Stomach (tissue), 9 donors: Measurements from ENCODE around the gene SELL. TPM values are rescaled to one million over a fixed set of nuclear protein-coding genes. Genes with fewer than 3 reads are reported as not detected.

Source experiments
- DNase-seq, 2 donors: peaks; one replicate each; pipeline versions ENCODE4 v3.0.0 to v3.0.0-alpha.2; 2013 to 2019
- H3K27ac ChIP-seq, 5 donors: fragments of 200-600 bp in 4 of 5; sonication (generic) in 4 of 5; one replicate each; pipeline ENCODE4 v1.5.1; 2013 to 2019; ENCODE audit warnings: mild to moderate bottlenecking in 1 of 5, moderate library complexity in 1 of 5
- H3K27me3 ChIP-seq, 3 donors: fragments of 200-600 bp; sonication (generic); one replicate each; pipeline ENCODE4 v1.5.1; 2017 to 2019; ENCODE audit warnings: mixed run types in 1 of 3
- H3K36me3 ChIP-seq, 4 donors: fragments of 200-600 bp; sonication (generic); 1 replicate in 3 of 4; 2 replicates in 1 of 4; pipeline ENCODE4 v1.5.1; 2016 to 2019
- H3K4me1 ChIP-seq, 4 donors: fragments of 200-600 bp; sonication (generic); one replicate each; pipeline ENCODE4 v1.5.1; 2016 to 2019
- H3K4me3 ChIP-seq, 4 donors: fragments of 200-600 bp; sonication (generic) in 3 of 4; one replicate each; pipeline ENCODE4 v1.5.1; 2016 to 2019; ENCODE audit warnings: mild to moderate bottlenecking in 1 of 4
- H3K9me3 ChIP-seq, 4 donors: fragments of 200-600 bp; sonication (generic); one replicate each; pipeline ENCODE4 v1.5.1; 2016 to 2019
- EP300 ChIP-seq: sonication (generic); formaldehyde crosslinking; IDR thresholded peaks from one replicate; pipeline ENCODE4 v1.6.1; 2017; ENCODE audit warnings: antibody characterized with exemption
- POLR2A ChIP-seq, 4 donors: fragments of 450-650 bp; IDR thresholded peaks; one replicate each; pipeline ENCODE4 v1.6.1; 2016; ENCODE audit warnings: antibody characterized with exemption in 4 of 4, control low read depth in 2 of 4, mild to moderate bottlenecking in 1 of 4, moderate library complexity in 1 of 4
- POLR2AphosphoS5 ChIP-seq, 3 donors: sonication (generic); formaldehyde crosslinking; IDR thresholded peaks; one replicate each; pipeline ENCODE4 v1.6.1; 2016; ENCODE audit warnings: antibody characterized with exemption in 3 of 3
- WGBS, 5 donors: extraction: QIAGEN DNeasy Blood & Tissue Kit in 3 of 5; methylation state at CpG; one replicate each; pipeline versions ENCODE4 v1.1.5 to v1.1.7; 2013 to 2018; 5-methylcytosine and 5-hydroxymethylcytosine counted together
- intact Hi-C: fragments of 100-400 bp; cut with DNase I; formaldehyde crosslinking; loops from one replicate; pipeline ENCODE4 v1.15.1; 2023; ENCODE audit warnings: low total_unique reads
- polyA plus RNA-seq, 3 donors: library from polyadenylated mRNA; stranded (reverse); fragments of 200-250 nt; gene quantifications; one replicate each; pipeline ENCODE4 v1.2.3, GENCODE V29; 2013
- total RNA-seq, 5 donors: library from RNA; depleted of rRNA; stranded (reverse); fragments of >200 nt; gene quantifications; one replicate each; pipeline versions ENCODE4 v1.1.0 to v1.2.3, GENCODE V29; 2014 to 2016
- TF ChIP-seq, protein P1 (sequence below), 7 experiments: fragments of 450-650 bp in 4 of 7; fragments of 200-600 bp in 3 of 7; sonication (generic) in 3 of 7; IDR thresholded peaks; one replicate each; pipeline ENCODE4 v1.5.1; 2016 to 2019; ENCODE audit warnings: antibody characterized with exemption in 7 of 7, control low read depth in 2 of 7, mild to moderate bottlenecking in 1 of 7
- donor health status: healthy with polysubstance abuse.
- donor health status: Bipolar disorder and iron deficiency.
- donor health status: healthy.

The SELL gene
- total and polyA plus RNA-seq, 8 donors = 1.1 to 11.9 (median 2.9) TPM; not detected in 3

DNA sequence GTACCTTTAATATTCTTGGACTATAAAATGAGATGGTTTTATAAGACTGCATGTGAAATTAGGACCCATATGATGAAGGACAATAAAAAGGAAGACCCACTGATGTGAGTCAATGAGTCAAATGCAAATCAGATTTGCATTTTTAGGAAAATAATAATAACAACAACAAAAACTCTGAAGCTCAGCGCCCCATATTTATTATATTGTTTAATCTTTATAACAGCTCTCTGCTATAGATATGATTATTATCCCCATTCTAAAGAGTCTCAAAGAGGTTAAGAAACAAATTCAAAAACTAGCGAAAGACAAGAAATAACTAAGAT lies 850 bp upstream of the SELL start:
- no peaks in the 10 kb centered on the region for H3K36me3 ChIP-seq
- intact Hi-C loops = no loop called here
- H3K4me1 ChIP-seq = peaks cover 0 to 11% (median 9%) of the 10 kb centered on the region in 4 donors
- H3K27ac ChIP-seq = no peak overlapping the region
- H3K27me3 ChIP-seq = no peaks in the 10 kb centered on the region
- no peak for TF ChIP-seq EP300
- no peak for TF ChIP-seq POLR2AphosphoS5 (IDR thresholded peaks at IDR 0.05)
- TF ChIP-seq POLR2A (IDR thresholded peaks at IDR 0.05) = no peak
- TF ChIP-seq, protein P1, sequence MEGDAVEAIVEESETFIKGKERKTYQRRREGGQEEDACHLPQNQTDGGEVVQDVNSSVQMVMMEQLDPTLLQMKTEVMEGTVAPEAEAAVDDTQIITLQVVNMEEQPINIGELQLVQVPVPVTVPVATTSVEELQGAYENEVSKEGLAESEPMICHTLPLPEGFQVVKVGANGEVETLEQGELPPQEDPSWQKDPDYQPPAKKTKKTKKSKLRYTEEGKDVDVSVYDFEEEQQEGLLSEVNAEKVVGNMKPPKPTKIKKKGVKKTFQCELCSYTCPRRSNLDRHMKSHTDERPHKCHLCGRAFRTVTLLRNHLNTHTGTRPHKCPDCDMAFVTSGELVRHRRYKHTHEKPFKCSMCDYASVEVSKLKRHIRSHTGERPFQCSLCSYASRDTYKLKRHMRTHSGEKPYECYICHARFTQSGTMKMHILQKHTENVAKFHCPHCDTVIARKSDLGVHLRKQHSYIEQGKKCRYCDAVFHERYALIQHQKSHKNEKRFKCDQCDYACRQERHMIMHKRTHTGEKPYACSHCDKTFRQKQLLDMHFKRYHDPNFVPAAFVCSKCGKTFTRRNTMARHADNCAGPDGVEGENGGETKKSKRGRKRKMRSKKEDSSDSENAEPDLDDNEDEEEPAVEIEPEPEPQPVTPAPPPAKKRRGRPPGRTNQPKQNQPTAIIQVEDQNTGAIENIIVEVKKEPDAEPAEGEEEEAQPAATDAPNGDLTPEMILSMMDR (IDR thresholded peaks at IDR 0.05) = no peak
- H3K9me3 ChIP-seq = peaks cover 0 to 13% (median 6%) of the 10 kb centered on the region in 4 donors
- peak overlapping the region in 1 of 4 donors; percentile 35 for H3K4me3 ChIP-seq
- 90 to 95% (median 91%) methylated on average over 2 of the region's 2 CpGs for WGBS, 5 donors
- no peak for DNase-seq

DNA sequence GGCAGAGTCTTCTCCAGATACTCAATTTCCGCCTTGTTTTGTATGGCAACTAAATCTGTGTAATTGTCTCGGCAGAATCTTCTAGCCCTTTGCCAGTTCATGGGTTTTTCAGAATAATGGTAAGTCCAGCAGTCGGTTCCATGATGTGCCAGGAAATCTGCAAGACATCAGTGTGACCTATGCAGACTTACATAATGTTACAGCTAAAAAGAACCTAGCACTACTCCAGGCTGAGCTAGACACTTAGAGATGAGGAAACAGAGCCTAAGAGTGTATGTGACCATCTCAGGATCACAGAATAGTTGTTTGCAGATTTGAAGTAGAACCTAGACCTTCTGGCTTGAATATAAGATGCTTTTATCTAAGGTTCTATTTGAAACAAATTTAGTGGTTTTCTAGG lies 2.8 kb downstream of the SELL start:
- TF ChIP-seq EP300 (no peak), POLR2A (IDR thresholded peaks at IDR 0.05) (no peak), POLR2AphosphoS5 (IDR thresholded peaks at IDR 0.05) (no peak)
- TF ChIP-seq, protein P1 (IDR thresholded peaks at IDR 0.05) = no peak
- no peaks in the 10 kb centered on the region for H3K27me3 ChIP-seq
- peak overlapping the region in 1 of 4 donors; percentile 6 for H3K4me3 ChIP-seq
- no peak overlapping the region for H3K27ac ChIP-seq
- H3K9me3 ChIP-seq = peaks cover 0 to 8% (median 3%) of the 10 kb centered on the region in 4 donors
- intact Hi-C loops = loop anchor here (10.0 kb wide), 1 partner anchor 104 kb away; no protein-coding TSS in a partner anchor
- no peaks in the 10 kb centered on the region for H3K36me3 ChIP-seq
- H3K4me1 ChIP-seq = peaks cover 0 to 11% (median 9%) of the 10 kb centered on the region in 4 donors
- DNase-seq = no peak
- WGBS, 5 donors = 74 to 89% (median 80%) methylated on average over 3 of the region's 3 CpGs

DNA sequence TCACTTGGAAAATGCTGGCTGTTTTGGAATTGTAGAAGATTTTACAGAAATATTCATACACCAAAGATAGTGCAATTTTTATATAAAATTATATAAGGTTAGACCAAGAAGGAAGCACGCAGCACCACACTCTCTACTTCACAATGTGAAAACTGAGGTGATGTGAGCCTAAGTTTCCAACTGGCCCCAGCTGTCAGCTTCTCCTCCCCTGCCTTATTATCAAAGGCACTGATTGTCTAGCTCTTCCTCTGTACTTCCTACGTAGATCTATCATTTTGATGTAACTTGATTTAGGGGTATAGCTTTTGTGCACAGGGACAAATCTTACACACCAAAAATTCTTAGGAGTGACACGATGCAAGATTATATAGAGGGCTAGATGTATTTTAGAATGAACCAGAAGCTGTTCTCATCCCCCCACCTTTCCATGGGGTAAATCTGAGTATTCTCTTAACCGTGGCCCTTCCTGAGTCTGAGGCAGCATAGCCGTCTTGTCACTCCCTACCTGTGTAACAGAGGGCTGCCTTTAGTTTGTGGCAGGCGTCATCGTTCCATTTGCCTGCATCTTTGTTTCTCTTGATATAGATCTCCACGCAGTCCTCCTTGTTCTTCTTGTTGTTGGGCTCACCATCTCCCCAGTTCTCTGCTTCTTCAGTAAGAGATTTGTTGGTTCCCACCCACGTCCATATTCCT lies 3.4 kb downstream of the SELL start:
- H3K36me3 ChIP-seq = no peaks in the 10 kb centered on the region
- H3K4me3 ChIP-seq = peak overlapping the region in 1 of 4 donors; percentile 6
- H3K27ac ChIP-seq = no peak overlapping the region
- H3K9me3 ChIP-seq = peaks cover 0 to 3% (median 1%) of the 10 kb centered on the region in 4 donors
- 73 to 77% (median 75%) methylated on average over 9 of the region's 9 CpGs for WGBS, 5 donors
- H3K27me3 ChIP-seq = no peaks in the 10 kb centered on the region
- intact Hi-C loops = loop anchor here (10.0 kb wide), 1 partner anchor 103 kb away; no protein-coding TSS in a partner anchor
- no peak for DNase-seq
- TF ChIP-seq POLR2AphosphoS5 (IDR thresholded peaks at IDR 0.05) = no peak
- TF ChIP-seq, protein P1 (IDR thresholded peaks at IDR 0.05) = no peak
- TF ChIP-seq POLR2A (IDR thresholded peaks at IDR 0.05) = no peak
- no peak for TF ChIP-seq EP300
- peaks cover 0 to 11% (median 9%) of the 10 kb centered on the region in 4 donors for H3K4me1 ChIP-seq

DNA sequence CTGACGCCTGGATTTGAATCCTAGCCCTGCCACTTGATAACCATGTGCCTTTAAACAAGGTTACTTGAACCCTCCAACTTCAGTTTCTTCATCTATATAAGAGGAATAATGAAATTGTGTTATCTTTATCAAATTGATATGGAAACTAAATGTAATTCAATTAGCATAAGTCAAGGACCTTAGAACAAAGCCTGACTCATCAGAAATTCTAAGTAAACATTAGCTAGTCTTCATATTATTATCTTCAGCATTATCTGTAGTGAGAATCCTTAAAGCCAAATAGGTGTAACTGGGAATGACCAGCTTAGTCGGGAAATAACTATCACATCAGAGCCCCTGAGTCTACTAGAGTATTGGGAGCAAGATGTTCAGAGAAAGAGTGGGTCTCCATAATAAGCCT lies 6.6 kb downstream of the SELL start:
- Histone ChIP-seq H3K4me1 (no peaks in the 10 kb centered on the region), H3K4me3 (no peak overlapping the region), H3K36me3 (no peaks in the 10 kb centered on the region), H3K27me3 (no peaks in the 10 kb centered on the region), H3K9me3 (no peaks in the 10 kb centered on the region), H3K27ac (no peak overlapping the region)
- intact Hi-C loops = loop anchor here (10.0 kb wide), 1 partner anchor 100 kb away; no protein-coding TSS in a partner anchor
- TF ChIP-seq, protein P1 (IDR thresholded peaks at IDR 0.05) = no peak
- TF ChIP-seq EP300 = no peak
- no peak for TF ChIP-seq POLR2AphosphoS5 (IDR thresholded peaks at IDR 0.05)
- TF ChIP-seq POLR2A (IDR thresholded peaks at IDR 0.05) = no peak
- DNase-seq = no peak
- 68 to 85% (median 83%) methylated on average over 2 of the region's 2 CpGs for WGBS, 5 donors
